ENCODE data around the gene FKBP2. TPM values are rescaled to one million over a fixed set of nuclear protein-coding genes. Genes with fewer than 3 reads are reported as not detected.

The FKBP2 gene
- total RNA-seq, 1 experiment from 2014 or later = 57.2 TPM

GRCh38 chr11:64276653-64277431 is 35.9 kb downstream of the FKBP2 start:
- H3K4me3 Mint-ChIP-seq = no peak overlapping the region
- no peak overlapping the region for H3K27ac Mint-ChIP-seq
- no peak for TF ChIP-seq HMGXB4 (CRISPR knock-in tag; IDR thresholded peaks at IDR 0.05)
- TF ChIP-seq FOXP1 (CRISPR knock-in tag; IDR thresholded peaks at IDR 0.05; ENCODE audit: borderline replicate concordance) = no peak
- no peak for TF ChIP-seq CREB1 (CRISPR knock-in tag; IDR thresholded peaks at IDR 0.05)
- TF ChIP-seq AR (CRISPR knock-in tag; IDR thresholded peaks at IDR 0.05) = no peak
- no peak for TF ChIP-seq NFE2L1 (CRISPR knock-in tag; IDR thresholded peaks at IDR 0.05)
- no peak for TF ChIP-seq NR3C1 (CRISPR knock-in tag; conservative IDR thresholded peaks at IDR 0.05; ENCODE audit: low read depth)
- no peak for TF ChIP-seq ATF2 (CRISPR knock-in tag; IDR thresholded peaks at IDR 0.05; ENCODE audit: borderline replicate concordance, low read depth)
- no peak for TF ChIP-seq NR1H2 (CRISPR knock-in tag; IDR thresholded peaks at IDR 0.05)
- TF ChIP-seq CDX4 (CRISPR knock-in tag; IDR thresholded peaks at IDR 0.05; ENCODE audit: borderline replicate concordance) = no peak
- no peak for TF ChIP-seq E2F4 (CRISPR knock-in tag; IDR thresholded peaks at IDR 0.05; ENCODE audit: borderline replicate concordance, low read depth)
- TF ChIP-seq TEAD1 (CRISPR knock-in tag; IDR thresholded peaks at IDR 0.05) = no peak
- TF ChIP-seq ZBTB21 (CRISPR knock-in tag; IDR thresholded peaks at IDR 0.05; ENCODE audit: borderline replicate concordance) = no peak
- no peak for TF ChIP-seq PRRX2 (CRISPR knock-in tag; IDR thresholded peaks at IDR 0.05)
- TF ChIP-seq FOXK1 (CRISPR knock-in tag; IDR thresholded peaks at IDR 0.05) = no peak
- no peak for TF ChIP-seq TEAD4 (CRISPR knock-in tag; IDR thresholded peaks at IDR 0.05)
- TF ChIP-seq KAT7 (CRISPR knock-in tag; IDR thresholded peaks at IDR 0.05; ENCODE audit: borderline replicate concordance) = no peak
- no peak for TF ChIP-seq ZNF138 (CRISPR knock-in tag; conservative IDR thresholded peaks at IDR 0.05)
- peaks cover 6% of the 10 kb centered on the region for H3K36me3 Mint-ChIP-seq
- H3K27me3 Mint-ChIP-seq (ENCODE audit: low read depth) = no peaks in the 10 kb centered on the region
- CTCF ChIA-PET = interaction anchor here (0.7 to 4.0 kb wide), 6 partner anchors 24 to 78 kb away, joined by 3 to 24 read pairs (median 6); partner anchors contain the start of genes CATSPERZ and PLCB3
- DNase-seq (ENCODE audit: low spot score) (no peak), ATAC-seq (no peak)
- POLR2A ChIA-PET = interaction anchor here (0.5 to 0.6 kb wide), 2 partner anchors 25 to 100 kb away, joined by 3 to 10 read pairs; no protein-coding TSS in a partner anchor
- H3K4me1 Mint-ChIP-seq = peaks cover 21% of the 10 kb centered on the region
- no peaks in the 10 kb centered on the region for H3K9me3 Mint-ChIP-seq

Data from WTC11 (cell line).